Liver (tissue), 9 donors: ENCODE data around the gene GPHN. TPM values are rescaled to one million over a fixed set of nuclear protein-coding genes. Genes with fewer than 3 reads are reported as not detected.

Experiments used
- DNase-seq: peaks from one replicate; pipeline ENCODE4 v3.0.0-alpha.2; 2017; ENCODE audit warnings: low spot score
- H3K27ac ChIP-seq, 2 donors: one replicate each; pipeline ENCODE4 v1.7.0; 2013; ENCODE audit warnings: inconsistent platforms in 2 of 2, low read length in 2 of 2, control low read depth in 1 of 2, low read depth in 1 of 2, mild to moderate bottlenecking in 1 of 2
- H3K27me3 ChIP-seq, 4 donors: one replicate each; pipeline versions ENCODE4 v1.6.1 to v1.7.0; 2013; ENCODE audit warnings: low read length in 3 of 4, inconsistent platforms in 1 of 4, mild to moderate bottlenecking in 1 of 4, moderate library complexity in 1 of 4; ENCODE audit not compliant: control insufficient read depth in 4 of 4, insufficient read depth in 4 of 4
- H3K36me3 ChIP-seq, 4 donors: one replicate each; pipeline versions ENCODE4 v1.6.1 to v1.7.0; 2013; ENCODE audit warnings: low read length in 3 of 4, mild to moderate bottlenecking in 3 of 4, low read depth in 1 of 4, moderate library complexity in 1 of 4; ENCODE audit not compliant: control insufficient read depth in 4 of 4, insufficient read depth in 3 of 4
- H3K4me1 ChIP-seq, 4 donors: one replicate each; pipeline versions ENCODE4 v1.6.1 to v1.7.0; 2013; ENCODE audit warnings: low read length in 3 of 4, mild to moderate bottlenecking in 3 of 4, moderate library complexity in 1 of 4; ENCODE audit not compliant: control insufficient read depth in 4 of 4, insufficient read depth in 4 of 4
- H3K4me3 ChIP-seq, 3 donors: one replicate each; pipeline versions ENCODE4 v1.6.1 to v1.7.0; 2013; ENCODE audit warnings: low read length in 3 of 3, control low read depth in 1 of 3, low read depth in 1 of 3, mild to moderate bottlenecking in 1 of 3
- H3K9ac ChIP-seq, 2 donors: one replicate each; pipeline ENCODE4 v1.7.0; 2013; ENCODE audit warnings: low read length in 2 of 2, mild to moderate bottlenecking in 2 of 2, moderate library complexity in 2 of 2, control low read depth in 1 of 2, low read depth in 1 of 2
- H3K9me3 ChIP-seq, 4 donors: one replicate each; pipeline versions ENCODE4 v1.6.1 to v1.7.0; 2013; ENCODE audit warnings: low read length in 3 of 4; ENCODE audit not compliant: control insufficient read depth in 4 of 4
- EGR1 ChIP-seq, 2 donors: IDR thresholded peaks; 2 replicates each; pipeline ENCODE4 v1.6.1; 2016 to 2018; ENCODE audit warnings: antibody characterized with exemption in 2 of 2, low read depth in 2 of 2
- FOXA1 ChIP-seq: IDR thresholded peaks from 2 replicates; pipeline ENCODE4 v1.6.1; 2016; ENCODE audit warnings: antibody characterized with exemption
- FOXA2 ChIP-seq: IDR thresholded peaks from 2 replicates; pipeline ENCODE4 v1.6.1; 2016; ENCODE audit warnings: antibody characterized with exemption
- GABPA ChIP-seq, 2 donors: IDR thresholded peaks in 1 of 2; conservative IDR thresholded peaks in 1 of 2; 2 replicates each; pipeline ENCODE4 v1.6.1; 2016; ENCODE audit warnings: antibody characterized with exemption in 2 of 2, mild to moderate bottlenecking in 1 of 2, moderate library complexity in 1 of 2
- HNF4A ChIP-seq, 2 donors: conservative IDR thresholded peaks; 2 replicates each; pipeline ENCODE4 v1.6.1; 2016; ENCODE audit warnings: antibody characterized with exemption in 2 of 2, mild to moderate bottlenecking in 2 of 2
- HNF4G ChIP-seq: IDR thresholded peaks from 2 replicates; pipeline ENCODE4 v1.6.1; 2016; ENCODE audit warnings: antibody characterized with exemption
- NR2F2 ChIP-seq: IDR thresholded peaks from 2 replicates; pipeline ENCODE4 v1.6.1; 2016; ENCODE audit warnings: antibody characterized with exemption
- RAD21 ChIP-seq, 2 donors: IDR thresholded peaks; 2 replicates each; pipeline ENCODE4 v1.6.1; 2016; ENCODE audit warnings: antibody characterized with exemption in 2 of 2, mild to moderate bottlenecking in 2 of 2
- RXRA ChIP-seq, 2 donors: IDR thresholded peaks; 2 replicates each; pipeline ENCODE4 v1.6.1; 2017 to 2018; ENCODE audit warnings: antibody characterized with exemption in 2 of 2, mild to moderate bottlenecking in 1 of 2
- SP1 ChIP-seq: IDR thresholded peaks from 2 replicates; pipeline ENCODE4 v1.6.1; 2018; ENCODE audit warnings: antibody characterized with exemption, mild to moderate bottlenecking
- YY1 ChIP-seq: IDR thresholded peaks from 2 replicates; pipeline ENCODE4 v1.6.1; 2016; ENCODE audit warnings: antibody characterized with exemption, mild to moderate bottlenecking
- WGBS: extraction: QIAGEN DNeasy Blood & Tissue Kit; methylation state at CpG from one replicate; pipeline ENCODE4 v1.1.7; 2013; 5-methylcytosine and 5-hydroxymethylcytosine counted together
- polyA plus RNA-seq, 2 donors: library from polyadenylated mRNA; stranded (reverse) in 1 of 2; unstranded in 1 of 2; fragments of 200-250 nt in 1 of 2; fragments of >200 nt in 1 of 2; fragmentation: Nextera tagmentation in 1 of 2; extraction: Ambion mirVana in 1 of 2; gene quantifications; one replicate each; pipeline versions ENCODE4 v1.2.1 to v1.2.3, GENCODE V29; 2013 to 2015
- total RNA-seq, 2 donors: library from RNA; depleted of rRNA; stranded (reverse); fragments of >200 nt; gene quantifications; one replicate each; pipeline ENCODE4 v1.2.3, GENCODE V29; 2014
- TF ChIP-seq, protein P1 (sequence below): fragments of 150-350 bp; IDR thresholded peaks from 2 replicates; pipeline ENCODE4 v1.5.1; 2017; ENCODE audit warnings: improper control_type of control experiment, low read depth, low read length; ENCODE audit not compliant: missing input control
- TF ChIP-seq, protein P2 (sequence below): IDR thresholded peaks from 2 replicates; pipeline ENCODE4 v1.6.1; 2016; ENCODE audit warnings: antibody characterized with exemption
- TF ChIP-seq, protein P3 (sequence below): IDR thresholded peaks from 2 replicates; pipeline ENCODE4 v1.6.1; 2016; ENCODE audit warnings: antibody characterized with exemption
- TF ChIP-seq, protein P4 (sequence below): IDR thresholded peaks from 2 replicates; pipeline ENCODE4 v1.6.1; 2016; ENCODE audit warnings: antibody characterized with exemption, mild to moderate bottlenecking
- TF ChIP-seq, protein P5 (sequence below): IDR thresholded peaks from 2 replicates; pipeline ENCODE4 v1.6.1; 2016; ENCODE audit warnings: antibody characterized with exemption
- donor health status: healthy.
- donor health status: healthy.
- donor health status: healthy.
- donor health status: healthy.
- donor health status: healthy.

The GPHN gene
- total and polyA plus RNA-seq, 4 donors = 18.4 to 76.4 (median 47.4) TPM

DNA sequence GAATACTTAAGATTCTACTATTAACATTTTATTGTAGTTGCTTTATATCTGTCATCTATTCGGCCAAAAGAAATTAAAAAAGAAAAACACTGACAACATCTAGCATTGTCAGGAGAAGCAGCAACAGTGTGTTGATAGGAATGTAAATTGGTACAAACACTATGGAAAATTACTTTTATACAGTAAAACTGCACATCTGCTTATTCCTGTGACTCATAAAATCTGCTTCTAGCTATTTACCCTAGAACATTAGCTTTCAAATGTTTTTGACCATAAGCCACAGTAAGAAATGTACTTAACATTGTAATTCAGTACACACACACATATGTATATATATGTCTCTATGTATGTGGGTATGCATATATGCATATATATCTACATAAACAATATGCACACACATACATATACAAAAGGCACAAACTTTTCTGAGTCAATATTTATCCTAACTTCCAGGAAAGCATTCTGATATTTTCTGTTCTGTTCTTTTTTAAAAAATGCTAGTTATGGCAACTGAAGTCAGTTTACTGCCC, 402.4 kb downstream of the GPHN start:
- Histone ChIP-seq H3K27me3 (no peaks in the 10 kb centered on the region), H3K27ac (no peak overlapping the region), H3K9ac (no peak overlapping the region), H3K4me1 (no peaks in the 10 kb centered on the region), H3K9me3 (no peaks in the 10 kb centered on the region), H3K4me3 (no peak overlapping the region), H3K36me3 (no peaks in the 10 kb centered on the region)
- DNase-seq = no peak
- WGBS = 92% methylated on average over 1 of the region's 1 CpG
- TF ChIP-seq NR2F2 (no peak), RAD21 (IDR thresholded peaks at IDR 0.05) (no peak), HNF4A (conservative IDR thresholded peaks at IDR 0.05) (no peak), YY1 (no peak)

DNA sequence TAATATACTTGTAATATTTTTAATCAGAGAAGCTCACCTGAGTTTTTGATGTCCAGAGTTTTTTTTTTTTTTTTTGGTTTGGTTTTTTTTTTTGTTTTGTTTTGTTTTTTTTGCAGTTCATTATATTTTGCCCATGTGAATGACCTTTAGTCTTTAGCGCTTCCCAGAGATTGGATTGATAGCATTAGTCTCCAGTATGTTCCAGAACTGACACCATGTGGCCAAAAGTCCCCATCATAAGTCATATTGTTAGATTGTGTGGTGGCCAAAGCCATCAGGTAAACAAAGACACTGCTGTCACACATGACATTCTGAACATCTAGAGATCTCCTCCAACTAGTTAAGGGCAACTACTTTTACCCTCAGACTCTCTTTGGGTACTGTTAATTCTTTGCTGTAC, 408.5 kb downstream of the GPHN start:
- H3K4me1 ChIP-seq = peaks cover 5 to 14% (median 7%) of the 10 kb centered on the region in 4 donors
- H3K36me3 ChIP-seq = peaks cover 0 to 3% (median 0%) of the 10 kb centered on the region in 4 donors
- H3K4me3 ChIP-seq = no peak overlapping the region
- TF ChIP-seq RXRA (IDR thresholded peaks at IDR 0.05) = peak in 1 of 2 donors; percentile 8
- TF ChIP-seq NR2F2 = no peak
- peak; percentile 28 to 55 for TF ChIP-seq HNF4A (conservative IDR thresholded peaks at IDR 0.05)
- TF ChIP-seq, protein P1, sequence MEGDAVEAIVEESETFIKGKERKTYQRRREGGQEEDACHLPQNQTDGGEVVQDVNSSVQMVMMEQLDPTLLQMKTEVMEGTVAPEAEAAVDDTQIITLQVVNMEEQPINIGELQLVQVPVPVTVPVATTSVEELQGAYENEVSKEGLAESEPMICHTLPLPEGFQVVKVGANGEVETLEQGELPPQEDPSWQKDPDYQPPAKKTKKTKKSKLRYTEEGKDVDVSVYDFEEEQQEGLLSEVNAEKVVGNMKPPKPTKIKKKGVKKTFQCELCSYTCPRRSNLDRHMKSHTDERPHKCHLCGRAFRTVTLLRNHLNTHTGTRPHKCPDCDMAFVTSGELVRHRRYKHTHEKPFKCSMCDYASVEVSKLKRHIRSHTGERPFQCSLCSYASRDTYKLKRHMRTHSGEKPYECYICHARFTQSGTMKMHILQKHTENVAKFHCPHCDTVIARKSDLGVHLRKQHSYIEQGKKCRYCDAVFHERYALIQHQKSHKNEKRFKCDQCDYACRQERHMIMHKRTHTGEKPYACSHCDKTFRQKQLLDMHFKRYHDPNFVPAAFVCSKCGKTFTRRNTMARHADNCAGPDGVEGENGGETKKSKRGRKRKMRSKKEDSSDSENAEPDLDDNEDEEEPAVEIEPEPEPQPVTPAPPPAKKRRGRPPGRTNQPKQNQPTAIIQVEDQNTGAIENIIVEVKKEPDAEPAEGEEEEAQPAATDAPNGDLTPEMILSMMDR = no peak
- TF ChIP-seq, protein P2, sequence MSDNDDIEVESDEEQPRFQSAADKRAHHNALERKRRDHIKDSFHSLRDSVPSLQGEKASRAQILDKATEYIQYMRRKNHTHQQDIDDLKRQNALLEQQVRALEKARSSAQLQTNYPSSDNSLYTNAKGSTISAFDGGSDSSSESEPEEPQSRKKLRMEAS = peak; percentile 74
- TF ChIP-seq YY1 = peak; percentile 31
- no peak for DNase-seq
- H3K9ac ChIP-seq = no peak overlapping the region
- WGBS = 25% methylated on average over 1 of the region's 1 CpG
- H3K27me3 ChIP-seq = no peaks in the 10 kb centered on the region
- no peak overlapping the region for H3K27ac ChIP-seq
- no peaks in the 10 kb centered on the region for H3K9me3 ChIP-seq

DNA sequence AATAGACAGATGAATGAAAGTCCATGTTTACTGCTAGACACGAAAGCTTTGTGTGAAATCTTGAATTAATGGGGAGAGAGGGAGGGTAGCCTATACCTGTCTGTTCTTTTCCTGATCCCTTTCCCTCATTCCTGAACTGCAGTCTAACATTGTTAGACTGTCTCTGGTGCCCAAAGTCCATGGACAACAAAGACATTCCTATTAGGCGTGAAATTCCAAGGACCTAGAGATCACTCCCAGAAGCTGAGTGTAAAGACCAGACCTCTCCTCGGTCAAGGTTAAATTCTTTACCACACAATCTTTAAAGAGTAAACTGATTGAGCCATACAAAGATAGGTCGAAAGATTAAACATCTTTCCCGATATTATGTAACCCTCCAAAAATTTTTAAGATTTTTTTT, 410.6 kb downstream of the GPHN start:
- H3K36me3 ChIP-seq = peaks cover 3 to 15% (median 9%) of the 10 kb centered on the region in 4 donors
- TF ChIP-seq, protein P3, sequence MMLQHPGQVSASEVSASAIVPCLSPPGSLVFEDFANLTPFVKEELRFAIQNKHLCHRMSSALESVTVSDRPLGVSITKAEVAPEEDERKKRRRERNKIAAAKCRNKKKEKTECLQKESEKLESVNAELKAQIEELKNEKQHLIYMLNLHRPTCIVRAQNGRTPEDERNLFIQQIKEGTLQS = no peak
- no peak for TF ChIP-seq HNF4A (conservative IDR thresholded peaks at IDR 0.05)
- TF ChIP-seq YY1 = no peak
- no peak for TF ChIP-seq SP1
- no peak for TF ChIP-seq GABPA (IDR thresholded peaks at IDR 0.05 in 1 of 2, conservative IDR thresholded peaks at IDR 0.05 in 1 of 2)
- no peak for TF ChIP-seq HNF4G
- TF ChIP-seq, protein P1 = no peak
- TF ChIP-seq, protein P4, sequence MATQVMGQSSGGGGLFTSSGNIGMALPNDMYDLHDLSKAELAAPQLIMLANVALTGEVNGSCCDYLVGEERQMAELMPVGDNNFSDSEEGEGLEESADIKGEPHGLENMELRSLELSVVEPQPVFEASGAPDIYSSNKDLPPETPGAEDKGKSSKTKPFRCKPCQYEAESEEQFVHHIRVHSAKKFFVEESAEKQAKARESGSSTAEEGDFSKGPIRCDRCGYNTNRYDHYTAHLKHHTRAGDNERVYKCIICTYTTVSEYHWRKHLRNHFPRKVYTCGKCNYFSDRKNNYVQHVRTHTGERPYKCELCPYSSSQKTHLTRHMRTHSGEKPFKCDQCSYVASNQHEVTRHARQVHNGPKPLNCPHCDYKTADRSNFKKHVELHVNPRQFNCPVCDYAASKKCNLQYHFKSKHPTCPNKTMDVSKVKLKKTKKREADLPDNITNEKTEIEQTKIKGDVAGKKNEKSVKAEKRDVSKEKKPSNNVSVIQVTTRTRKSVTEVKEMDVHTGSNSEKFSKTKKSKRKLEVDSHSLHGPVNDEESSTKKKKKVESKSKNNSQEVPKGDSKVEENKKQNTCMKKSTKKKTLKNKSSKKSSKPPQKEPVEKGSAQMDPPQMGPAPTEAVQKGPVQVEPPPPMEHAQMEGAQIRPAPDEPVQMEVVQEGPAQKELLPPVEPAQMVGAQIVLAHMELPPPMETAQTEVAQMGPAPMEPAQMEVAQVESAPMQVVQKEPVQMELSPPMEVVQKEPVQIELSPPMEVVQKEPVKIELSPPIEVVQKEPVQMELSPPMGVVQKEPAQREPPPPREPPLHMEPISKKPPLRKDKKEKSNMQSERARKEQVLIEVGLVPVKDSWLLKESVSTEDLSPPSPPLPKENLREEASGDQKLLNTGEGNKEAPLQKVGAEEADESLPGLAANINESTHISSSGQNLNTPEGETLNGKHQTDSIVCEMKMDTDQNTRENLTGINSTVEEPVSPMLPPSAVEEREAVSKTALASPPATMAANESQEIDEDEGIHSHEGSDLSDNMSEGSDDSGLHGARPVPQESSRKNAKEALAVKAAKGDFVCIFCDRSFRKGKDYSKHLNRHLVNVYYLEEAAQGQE = no peak
- no peak for TF ChIP-seq RXRA (IDR thresholded peaks at IDR 0.05)
- TF ChIP-seq, protein P5, sequence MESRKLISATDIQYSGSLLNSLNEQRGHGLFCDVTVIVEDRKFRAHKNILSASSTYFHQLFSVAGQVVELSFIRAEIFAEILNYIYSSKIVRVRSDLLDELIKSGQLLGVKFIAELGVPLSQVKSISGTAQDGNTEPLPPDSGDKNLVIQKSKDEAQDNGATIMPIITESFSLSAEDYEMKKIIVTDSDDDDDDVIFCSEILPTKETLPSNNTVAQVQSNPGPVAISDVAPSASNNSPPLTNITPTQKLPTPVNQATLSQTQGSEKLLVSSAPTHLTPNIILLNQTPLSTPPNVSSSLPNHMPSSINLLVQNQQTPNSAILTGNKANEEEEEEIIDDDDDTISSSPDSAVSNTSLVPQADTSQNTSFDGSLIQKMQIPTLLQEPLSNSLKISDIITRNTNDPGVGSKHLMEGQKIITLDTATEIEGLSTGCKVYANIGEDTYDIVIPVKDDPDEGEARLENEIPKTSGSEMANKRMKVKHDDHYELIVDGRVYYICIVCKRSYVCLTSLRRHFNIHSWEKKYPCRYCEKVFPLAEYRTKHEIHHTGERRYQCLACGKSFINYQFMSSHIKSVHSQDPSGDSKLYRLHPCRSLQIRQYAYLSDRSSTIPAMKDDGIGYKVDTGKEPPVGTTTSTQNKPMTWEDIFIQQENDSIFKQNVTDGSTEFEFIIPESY = no peak
- TF ChIP-seq FOXA1 = no peak
- no peak for TF ChIP-seq NR2F2
- TF ChIP-seq FOXA2 = no peak
- no peak for TF ChIP-seq EGR1 (IDR thresholded peaks at IDR 0.05; ENCODE audit: low read depth in 2 of 2)
- no peak for TF ChIP-seq RAD21 (IDR thresholded peaks at IDR 0.05)
- no peaks in the 10 kb centered on the region for H3K27me3 ChIP-seq
- H3K9me3 ChIP-seq = no peaks in the 10 kb centered on the region
- 90% methylated on average over 5 of the region's 5 CpGs for WGBS
- no peak overlapping the region for H3K4me3 ChIP-seq
- no peak overlapping the region for H3K9ac ChIP-seq
- H3K4me1 ChIP-seq = peaks cover 5 to 14% (median 7%) of the 10 kb centered on the region in 4 donors
- H3K27ac ChIP-seq = no peak overlapping the region
- no peak for DNase-seq
